GM21717 (cell line): ENCODE results near the gene SF3B4.
A peak's percentile ranks its signal among the peaks of the same experiment; 100 is the strongest.
"Not testable (repeated sequence)": the region's sequence is repeated elsewhere in the genome, so short reads cannot be mapped to it uniquely, and the experiment has no call there.

ENCODE experiments used
- ATAC-seq: cut with Tn5 transposase; IDR thresholded peaks from one replicate; pipeline ENCODE4 v1.9.1; 2021; ENCODE audit warnings: mild to moderate bottlenecking, moderate library complexity; ENCODE audit not compliant: unreplicated experiment

SF3B4 gene

DNA sequence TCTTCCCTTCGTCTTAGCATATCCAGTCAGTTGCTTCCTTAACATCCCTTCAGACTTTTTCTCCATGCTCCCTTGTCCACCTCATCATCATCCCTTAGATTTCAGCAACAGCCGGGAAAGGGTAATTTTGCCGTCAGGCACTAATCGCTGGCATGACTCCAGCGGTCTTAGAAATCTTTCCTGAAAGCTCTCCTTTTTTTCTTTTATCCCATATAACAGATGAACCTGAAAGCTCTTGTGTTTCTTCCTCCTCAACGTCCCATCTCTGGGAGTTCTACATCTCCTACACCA, 38.7 kb downstream of the SF3B4 start:
- no peak for ATAC-seq

DNA sequence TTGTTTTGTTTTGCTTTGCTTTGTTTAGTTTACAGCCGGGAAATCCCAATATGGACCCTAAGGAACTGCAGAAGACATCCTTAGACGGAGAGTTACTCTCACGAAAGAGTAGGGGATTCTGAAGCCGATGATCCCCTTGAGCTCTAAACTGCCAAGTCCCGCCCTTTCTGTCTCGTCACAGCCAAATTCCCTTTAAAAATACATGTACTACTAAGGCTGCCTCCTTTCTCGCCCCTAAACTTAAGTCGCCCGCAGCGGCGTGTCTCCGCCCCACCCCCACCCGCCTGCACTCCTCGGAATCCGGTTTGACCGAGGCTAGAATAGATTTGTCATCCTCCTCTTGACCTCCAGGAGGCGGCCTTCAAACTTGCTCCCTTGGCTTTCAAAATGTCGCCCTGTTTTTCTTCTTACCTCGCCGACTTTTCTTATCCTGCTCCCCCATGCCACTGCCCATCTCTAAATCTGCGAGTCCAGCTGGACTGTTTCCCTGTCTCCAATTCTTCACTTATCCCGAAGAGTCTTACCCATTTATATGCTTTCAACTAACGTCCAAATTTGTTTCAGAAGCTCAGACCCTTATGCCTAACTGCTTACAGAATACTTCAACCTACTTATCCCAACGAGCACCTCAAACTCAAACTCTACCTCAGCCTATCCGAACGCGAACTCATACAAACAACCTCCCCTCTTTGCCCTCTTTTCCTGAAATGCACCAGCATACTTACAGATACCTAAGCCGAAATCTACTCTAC, 39.2 kb downstream of the SF3B4 start:
- peak; percentile 28 for ATAC-seq

DNA sequence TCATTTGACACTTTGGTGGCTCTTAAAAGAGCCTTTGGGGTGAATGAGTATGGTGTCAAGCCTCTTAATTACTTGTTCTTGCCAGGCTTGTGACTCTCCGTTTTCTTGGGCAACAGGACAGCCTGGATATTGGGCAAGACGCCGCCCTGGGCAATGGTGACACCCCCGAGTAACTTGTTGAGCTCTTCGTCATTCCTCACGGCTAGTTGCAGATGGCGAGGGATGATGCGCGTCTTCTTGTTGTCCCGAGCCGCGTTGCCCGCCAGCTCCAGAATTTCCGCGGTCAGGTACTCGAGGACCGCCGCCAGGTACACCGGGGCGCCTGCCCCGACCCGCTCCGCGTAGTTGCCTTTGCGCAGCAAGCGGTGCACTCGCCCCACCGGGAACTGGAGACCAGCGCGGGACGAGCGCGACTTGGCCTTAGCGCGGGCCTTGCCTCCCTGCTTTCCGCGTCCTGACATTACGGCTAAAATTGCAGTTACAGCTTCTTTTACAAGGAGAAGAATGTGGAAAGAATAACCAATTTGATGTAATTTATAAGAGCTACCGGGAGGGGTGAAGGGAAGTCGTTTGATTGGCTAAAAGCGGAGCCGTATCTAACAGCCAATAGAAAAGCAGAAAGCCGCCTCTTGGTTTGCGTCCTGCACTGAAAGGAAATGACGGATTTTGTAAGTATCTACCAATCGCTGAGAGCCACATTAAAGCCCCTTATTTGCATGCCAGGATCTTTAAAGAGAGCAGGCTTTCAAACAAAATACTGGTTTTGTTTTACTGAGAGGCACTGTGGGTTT, 40.0 kb downstream of the SF3B4 start:
- ATAC-seq, result peak; percentile 43

DNA sequence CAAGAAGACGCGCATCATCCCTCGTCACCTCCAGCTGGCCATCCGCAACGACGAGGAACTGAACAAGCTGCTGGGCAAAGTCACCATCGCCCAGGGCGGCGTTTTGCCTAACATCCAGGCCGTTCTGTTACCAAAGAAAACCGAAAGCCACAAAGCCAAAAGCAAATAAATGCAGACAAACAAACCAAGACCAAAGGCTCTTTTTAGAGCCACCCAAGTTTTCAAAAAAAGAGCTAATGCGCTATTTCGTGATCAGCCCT, 40.5 kb downstream of the SF3B4 start:
- ATAC-seq, result not testable (repeated sequence)

DNA sequence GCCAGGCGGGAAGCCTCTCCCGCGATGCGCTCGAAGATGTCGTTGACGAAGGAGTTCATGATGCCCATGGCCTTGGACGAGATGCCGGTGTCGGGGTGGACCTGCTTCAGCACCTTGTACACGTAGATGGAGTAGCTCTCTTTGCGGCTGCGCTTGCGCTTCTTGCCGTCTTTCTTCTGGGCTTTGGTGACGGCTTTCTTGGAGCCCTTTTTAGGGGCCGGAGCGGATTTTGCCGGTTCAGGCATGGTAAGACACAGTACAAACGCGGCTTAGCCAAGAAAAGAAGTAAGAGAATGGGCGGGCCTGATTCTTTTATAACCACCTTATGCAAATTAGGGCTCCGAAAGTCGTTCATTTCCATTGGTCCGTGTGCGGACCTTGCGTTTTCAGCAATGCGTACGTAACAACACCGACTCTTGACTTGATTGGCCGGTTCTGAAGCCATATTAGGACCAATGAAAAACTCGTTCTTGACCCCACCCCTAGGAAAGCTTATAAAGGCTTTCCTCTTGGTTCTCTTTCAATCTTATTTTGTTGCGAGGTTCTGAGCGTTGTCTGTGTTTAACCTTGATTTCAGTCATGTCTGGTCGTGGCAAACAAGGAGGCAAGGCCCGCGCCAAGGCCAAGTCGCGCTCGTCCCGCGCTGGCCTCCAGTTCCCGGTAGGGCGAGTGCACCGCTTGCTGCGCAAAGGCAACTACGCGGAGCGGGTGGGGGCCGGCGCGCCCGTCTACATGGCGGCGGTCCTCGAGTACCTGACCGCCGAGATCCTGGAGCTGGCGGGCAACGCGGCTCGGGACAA, 41.0 kb downstream of the SF3B4 start:
- peak; percentile 53 for ATAC-seq

DNA sequence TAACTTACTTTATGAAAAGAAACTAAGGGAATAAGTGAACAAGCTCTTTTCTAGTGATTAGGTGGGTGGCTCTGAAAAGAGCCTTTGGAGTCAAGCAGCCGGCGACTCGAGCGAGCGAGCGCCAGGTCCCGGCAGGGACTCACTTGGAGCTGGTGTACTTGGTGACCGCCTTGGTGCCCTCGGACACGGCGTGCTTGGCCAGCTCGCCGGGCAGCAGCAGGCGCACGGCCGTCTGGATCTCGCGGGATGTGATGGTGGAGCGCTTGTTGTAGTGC, 41.5 kb downstream of the SF3B4 start:
- ATAC-seq, result not testable (repeated sequence)

DNA sequence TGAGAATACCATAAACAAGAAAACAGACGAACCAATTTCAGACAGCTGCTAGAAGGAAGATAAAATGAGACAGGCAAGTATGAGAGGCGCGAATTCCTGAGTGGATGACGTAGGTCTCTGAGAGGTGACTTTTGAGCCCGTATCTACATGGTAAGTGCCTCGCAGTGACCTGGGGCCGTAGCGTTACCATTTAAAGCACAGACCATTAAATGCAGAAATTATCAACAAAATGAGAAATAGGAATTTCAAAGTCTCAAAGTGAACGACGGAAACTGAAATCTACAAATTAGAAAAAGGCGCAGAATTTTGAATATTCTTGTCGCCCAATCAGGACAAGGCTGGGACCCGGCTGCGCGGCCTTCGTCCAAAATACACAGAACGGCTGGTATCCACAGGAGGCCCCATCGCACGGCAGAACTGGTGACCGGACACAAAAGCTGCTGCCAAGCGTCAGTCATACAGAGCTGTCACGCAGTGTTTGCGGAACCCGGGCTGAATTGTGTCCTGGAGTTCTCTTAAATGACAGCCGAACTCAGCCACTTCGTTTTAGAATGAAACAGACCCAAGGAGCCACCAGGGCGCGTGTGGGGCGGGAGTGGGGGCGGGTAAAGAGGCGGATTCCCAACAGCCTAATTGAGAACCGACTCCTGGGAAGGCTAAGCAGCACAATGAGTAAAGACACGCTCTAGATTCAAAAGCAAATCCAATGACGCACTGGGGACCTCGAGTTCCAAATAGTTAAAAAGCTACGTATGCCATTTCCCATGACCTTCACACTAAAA, 42.1 kb downstream of the SF3B4 start:
- no peak for ATAC-seq

DNA sequence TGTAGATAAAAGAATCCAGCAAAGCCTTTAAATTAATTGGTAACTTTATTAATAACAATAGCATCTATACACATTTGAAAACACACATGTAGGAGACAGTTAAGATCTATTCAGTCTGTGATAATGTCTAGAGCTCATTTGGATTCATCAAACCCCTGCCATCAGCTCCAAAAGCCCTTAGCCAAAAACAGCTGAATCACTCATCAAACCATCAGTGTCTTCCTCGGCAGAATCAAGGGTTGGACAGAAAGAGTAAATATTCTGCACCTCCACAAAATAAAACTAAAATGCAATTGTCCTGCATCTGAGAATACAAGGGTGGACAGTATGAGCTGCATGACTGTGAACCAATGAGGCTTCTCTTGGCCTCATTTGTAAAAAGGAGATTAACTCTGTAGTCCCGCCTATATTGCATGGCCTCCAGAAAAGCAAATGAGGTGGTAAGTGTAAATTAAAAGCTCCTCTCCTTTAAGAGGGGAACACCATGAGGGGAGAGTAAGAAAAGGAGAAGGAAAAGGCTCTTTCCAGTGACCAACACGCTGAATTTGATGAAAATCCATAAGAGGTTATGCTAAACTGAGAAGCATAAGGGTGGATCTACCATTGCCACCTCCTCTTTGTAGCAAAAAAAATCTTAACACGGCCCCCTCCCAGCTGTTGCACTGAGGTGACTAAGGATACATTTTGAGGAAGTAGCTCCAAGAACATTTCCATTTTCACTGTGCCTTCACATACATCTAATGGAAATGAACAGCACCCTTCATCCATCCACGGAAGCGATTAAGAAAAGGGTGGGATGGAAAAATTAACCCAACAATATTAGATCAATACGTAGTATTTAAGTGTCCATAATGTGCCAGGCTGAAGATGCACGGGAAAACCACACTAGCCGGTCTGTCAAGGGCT, 42.9 kb downstream of the SF3B4 start:
- no peak for ATAC-seq

DNA sequence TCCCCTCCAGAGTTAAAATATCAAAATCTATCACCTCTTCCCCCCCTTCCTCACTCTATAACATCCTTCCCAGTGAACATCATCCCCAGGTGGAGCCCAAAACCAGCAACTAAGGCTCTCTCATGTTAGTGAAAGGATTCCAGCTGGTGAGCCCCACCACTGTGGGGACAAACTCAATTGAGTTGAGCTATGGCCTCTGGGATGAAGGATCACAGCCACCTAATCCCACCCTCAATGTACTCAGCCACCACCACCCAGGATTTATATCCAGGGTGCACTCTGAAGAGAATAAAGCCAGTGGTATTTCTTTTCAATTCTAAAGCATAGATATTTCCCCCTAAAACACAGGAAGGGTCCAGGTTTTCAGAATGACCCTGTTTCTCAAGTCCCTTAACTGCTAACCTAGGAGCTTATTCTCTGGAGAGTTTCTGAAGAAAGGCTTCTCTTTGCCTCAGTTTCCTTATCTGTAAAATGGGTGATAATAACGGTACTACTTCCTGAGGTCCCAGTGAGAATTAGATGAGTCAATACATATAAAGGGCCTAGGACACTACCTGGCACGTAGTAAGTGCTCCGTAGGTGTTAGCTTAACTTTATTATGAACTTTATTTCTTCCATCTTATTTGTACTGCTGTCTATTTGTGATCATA, 43.9 kb downstream of the SF3B4 start:
- no peak for ATAC-seq

DNA sequence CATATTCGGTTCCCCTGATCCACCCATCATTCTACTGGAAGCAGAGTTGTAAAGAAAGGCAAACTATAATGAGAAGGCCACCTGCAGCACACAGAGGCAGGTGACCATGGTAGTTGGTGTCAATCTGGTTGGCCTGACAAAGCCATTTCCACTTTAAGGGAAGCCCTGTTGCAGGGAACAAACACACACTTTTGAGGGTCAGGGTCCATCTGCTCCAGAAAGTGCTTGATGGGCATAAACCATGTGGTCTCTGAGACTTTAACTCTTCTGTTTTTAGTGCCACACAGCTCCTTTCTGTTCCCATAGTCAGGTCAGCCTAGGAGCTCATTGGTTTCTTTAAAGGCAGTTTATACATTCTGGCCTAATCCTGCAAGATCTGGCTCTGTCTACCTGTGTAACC, 45.7 kb downstream of the SF3B4 start:
- no peak for ATAC-seq

DNA sequence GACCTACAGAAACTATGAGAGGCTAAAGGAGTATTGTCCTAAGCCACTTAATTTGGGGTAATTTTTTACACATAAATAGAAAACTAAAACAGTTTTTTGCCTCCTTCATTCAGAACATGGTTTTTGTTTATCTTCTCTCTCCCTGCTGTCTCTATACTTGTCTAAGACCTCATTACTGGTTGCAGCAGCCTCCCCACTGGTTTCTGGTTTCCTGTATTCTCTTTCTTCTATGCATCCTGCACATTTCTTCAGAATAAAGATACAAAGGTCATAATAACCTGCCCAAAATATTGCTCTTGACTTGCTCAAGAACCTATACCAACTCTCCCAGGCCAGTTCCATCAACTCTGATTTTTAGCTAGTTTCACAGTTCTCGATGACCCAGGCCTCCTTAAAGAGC, 48.0 kb downstream of the SF3B4 start:
- no peak for ATAC-seq

DNA sequence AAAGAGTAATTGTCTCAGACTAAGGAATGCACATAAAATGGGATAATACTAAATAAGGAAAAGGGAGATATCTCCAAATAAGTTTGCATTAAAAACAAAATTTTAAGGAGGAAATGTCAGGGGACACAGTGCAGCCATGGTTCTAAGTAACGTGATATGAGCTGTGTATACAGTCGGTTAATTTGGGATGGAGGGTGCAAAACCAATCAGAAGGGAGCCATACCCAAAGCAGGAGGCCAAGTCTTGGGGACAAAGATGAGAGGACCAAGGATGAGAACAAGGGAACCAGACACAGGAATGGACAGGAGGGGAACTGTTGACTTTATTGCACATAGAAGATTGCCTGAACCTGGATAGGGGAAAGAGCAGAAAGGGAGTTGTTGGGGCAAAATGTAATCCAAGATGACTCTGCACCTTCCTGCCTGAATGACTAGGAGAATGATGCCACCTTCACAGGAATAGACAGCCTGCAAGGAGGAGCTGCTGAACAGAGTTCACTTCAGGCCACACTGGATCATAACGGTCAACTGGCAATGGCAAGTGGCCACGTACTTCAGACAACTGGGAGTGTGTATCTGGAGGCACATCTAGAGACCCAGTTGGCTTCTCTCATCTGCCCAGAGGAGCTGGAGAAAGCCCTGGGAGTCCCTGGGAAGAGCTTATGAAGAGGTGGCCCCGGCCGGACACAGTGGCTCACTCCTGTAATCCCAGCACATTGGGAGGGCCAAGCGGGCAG, 50.2 kb downstream of the SF3B4 start:
- ATAC-seq, result no peak
